Cardiac septum (tissue), 1 donor: ENCODE results near the gene TPST2. TPM values are rescaled to one million over a fixed set of nuclear protein-coding genes. Genes with fewer than 3 reads are reported as not detected.
A peak's percentile ranks its signal among the peaks of the same experiment; 100 is the strongest.

Source experiments
- DNase-seq: peaks from one replicate; pipeline ENCODE4 v3.0.0-alpha.2; 2020; ENCODE audit warnings: low spot score
- intact Hi-C: fragments of 100-400 bp; cut with DNase I; formaldehyde crosslinking; loops from one replicate; pipeline ENCODE4 v1.14.0; 2022
- long read RNA-seq: library from polyadenylated mRNA; unstranded; transcript quantifications from one replicate; pipeline ENCODE4 v2.0.0, GENCODE V29; 2021
- total RNA-seq: library from RNA; stranded (reverse); fragmentation: NEBNext Ultra II Directional; extraction: Animal tissue kit (Norgen Biotek cat#: 25700); gene quantifications from one replicate; pipeline ENCODE4 v1.2.1, GENCODE V29; 2021
- donor health status: DM: no; HTN: no; CAD: no.

The TPST2 gene
- 22.0 TPM for total RNA-seq
- long read RNA-seq, full-length matches to known transcripts, result 48 of 69 reads
- long read RNA-seq, partial matches to known transcripts, result 9 of 69 reads
- long read RNA-seq, other reads (novel, unspliced or antisense), result 12 of 69 reads

- intact Hi-C loops, result loop anchor here (2.0 to 5.0 kb wide), 2 partner anchors 43 to 85 kb away; no protein-coding TSS in a partner anchor
These were observed at the start of gene TPST2 for GRCh38 chr22:26589845-26590736. TSS of gene TPST2 (minus strand) at chr22:26590132. CDS start at chr22:26541630, 48,502 bp downstream.

GRCh38 chr22:26636296-26636695 lies 46.4 kb upstream of the TPST2 start:
- intact Hi-C loops, result no loop called here
- DNase-seq, result no peak

More at GRCh38 chr22:26589845-26590736, at the start of gene TPST2:
- peak; percentile 93 for DNase-seq

- intact Hi-C loops, result no loop called here
- DNase-seq, result no peak
These were observed 45.2 kb upstream of the TPST2 start for GRCh38 chr22:26635117-26635516.

- no peak for DNase-seq
- intact Hi-C loops, result no loop called here
These were observed 44.3 kb upstream of the TPST2 start for GRCh38 chr22:26634189-26634588.

- DNase-seq, result no peak
These were observed 42.7 kb upstream of the TPST2 start for GRCh38 chr22:26632422-26633155.

GRCh38 chr22:26631282-26631681 lies 41.4 kb upstream of the TPST2 start:
- DNase-seq, result no peak
- intact Hi-C loops, result no loop called here

More at GRCh38 chr22:26632422-26633155, 42.7 kb upstream of the TPST2 start:
- intact Hi-C loops, result no loop called here

- no peak for DNase-seq
- intact Hi-C loops, result no loop called here
These were observed 40.2 kb upstream of the TPST2 start for GRCh38 chr22:26629988-26630761.

GRCh38 chr22:26624803-26625202 lies 34.9 kb upstream of the TPST2 start:
- DNase-seq, result no peak
- intact Hi-C loops, result no loop called here

- intact Hi-C loops, result no loop called here
- no peak for DNase-seq
These were observed 34.1 kb upstream of the TPST2 start for GRCh38 chr22:26623984-26624383.

GRCh38 chr22:26621663-26622062 lies 31.7 kb upstream of the TPST2 start, which contains the start of gene CRYBA4:
TSS of gene CRYBA4 (plus strand) at chr22:26621963. CDS start at chr22:26622597, 634 bp downstream.
- intact Hi-C loops, result no loop called here
- DNase-seq, result no peak

- no peak for DNase-seq
- intact Hi-C loops, result no loop called here
These were observed 30.3 kb upstream of the TPST2 start for GRCh38 chr22:26620197-26620596.

GRCh38 chr22:26619510-26619909 lies 29.6 kb upstream of the TPST2 start:
- no peak for DNase-seq
- intact Hi-C loops, result no loop called here

GRCh38 chr22:26618455-26618854 lies 28.5 kb upstream of the TPST2 start:
- intact Hi-C loops, result no loop called here
- no peak for DNase-seq

GRCh38 chr22:26617271-26618199 lies 27.6 kb upstream of the TPST2 start, which contains the start of gene CRYBB1:
TSS of gene CRYBB1 (minus strand) at chr22:26618027. CDS start at chr22:26616319, 1,708 bp downstream.
- intact Hi-C loops, result no loop called here
- no peak for DNase-seq

- DNase-seq, result no peak
- intact Hi-C loops, result no loop called here
These were observed 26.7 kb upstream of the TPST2 start for GRCh38 chr22:26616650-26617049.

- intact Hi-C loops, result no loop called here
- DNase-seq, result no peak
These were observed 26.0 kb upstream of the TPST2 start for GRCh38 chr22:26615830-26616435.

GRCh38 chr22:26615149-26615548 lies 25.2 kb upstream of the TPST2 start:
- DNase-seq, result no peak
- intact Hi-C loops, result no loop called here

GRCh38 chr22:26614322-26614721 lies 24.4 kb upstream of the TPST2 start:
- no peak for DNase-seq
- intact Hi-C loops, result no loop called here
